Upper lobe of left lung (tissue), 6 donors: ENCODE measurements around the gene ACLY. TPM values are rescaled to one million over a fixed set of nuclear protein-coding genes. Genes with fewer than 3 reads are reported as not detected.
A peak's percentile ranks its signal among the peaks of the same experiment; 100 is the strongest.

ENCODE experiments used
- ATAC-seq, 2 donors: fragments of 200-7000 bp; cut with Tn5 transposase; one replicate each; pipeline ENCODE4 v1.9.1; 2022; ENCODE audit warnings: mild to moderate bottlenecking in 2 of 2, moderate library complexity in 2 of 2; ENCODE audit not compliant: low FRiP score in 2 of 2
- DNase-seq, 2 donors: peaks; one replicate each; pipeline ENCODE4 v3.0.0-alpha.2; 2019 to 2020
- H3K27ac ChIP-seq, 4 donors: fragments of 200-600 bp; sonication (generic); one replicate each; pipeline ENCODE4 v1.5.1; 2016 to 2019
- H3K27me3 ChIP-seq, 4 donors: fragments of 200-600 bp; sonication (generic); one replicate each; pipeline ENCODE4 v1.5.1; 2017 to 2019
- H3K36me3 ChIP-seq, 4 donors: fragments of 200-600 bp; sonication (generic); one replicate each; pipeline ENCODE4 v1.5.1; 2016 to 2019
- H3K4me1 ChIP-seq, 4 donors: fragments of 200-600 bp; sonication (generic); one replicate each; pipeline ENCODE4 v1.5.1; 2018 to 2019
- H3K4me3 ChIP-seq, 4 donors: fragments of 200-600 bp; sonication (generic); one replicate each; pipeline ENCODE4 v1.5.1; 2017 to 2019; ENCODE audit warnings: mild to moderate bottlenecking in 2 of 4, moderate library complexity in 1 of 4
- H3K9me3 ChIP-seq, 4 donors: fragments of 200-600 bp; sonication (generic); one replicate each; pipeline ENCODE4 v1.5.1; 2018 to 2019
- CTCF ChIP-seq, 6 experiments: fragments of 450-650 bp in 4 of 6; fragments of 200-600 bp in 2 of 6; sonication (generic) in 2 of 6; IDR thresholded peaks; one replicate each; pipeline ENCODE4 v1.5.1; 2016 to 2019; ENCODE audit warnings: antibody characterized with exemption in 6 of 6
- EP300 ChIP-seq, 4 donors: sonication (generic); formaldehyde crosslinking; IDR thresholded peaks; one replicate each; pipeline ENCODE4 v1.5.1; 2017; ENCODE audit warnings: antibody characterized with exemption in 4 of 4, control low read depth in 2 of 4
- POLR2A ChIP-seq, 4 donors: fragments of 450-650 bp; IDR thresholded peaks; one replicate each; pipeline ENCODE4 v1.5.1; 2016 to 2017; ENCODE audit warnings: antibody characterized with exemption in 4 of 4, mild to moderate bottlenecking in 2 of 4
- POLR2AphosphoS5 ChIP-seq, 2 donors: sonication (generic); formaldehyde crosslinking; IDR thresholded peaks; one replicate each; pipeline ENCODE4 v1.5.1; 2017; ENCODE audit warnings: antibody characterized with exemption in 2 of 2
- WGBS, 2 donors: methylation state at CpG; one replicate each; pipeline ENCODE4 v1.1.5; 2017 to 2018; 5-methylcytosine and 5-hydroxymethylcytosine counted together
- total RNA-seq, 6 donors: library from RNA; depleted of rRNA in 4 of 6; stranded (reverse); fragments of >200 nt in 4 of 6; gene quantifications; one replicate each; pipeline versions ENCODE4 v1.1.0 to v1.2.1, GENCODE V29; 2016 to 2021
- donor health status: DM: no; HTN: no; CAD: no; lungs with moderate emphysema.
- donor health status: DM: no; HTN: yes; CAD: no; lungs with severe emphysema.

The ACLY gene
- total RNA-seq, 6 donors from 2014 or later: 41.9 to 132 (median 84.6) TPM

GRCh38 chr17:41959030-41959335 lies 40.2 kb upstream of the ACLY start:
- DNase-seq (no peak), ATAC-seq (peak in 1 of 2 donors; percentile 28)
- no peaks in the 10 kb centered on the region for H3K9me3 ChIP-seq
- no peak for TF ChIP-seq EP300 (IDR thresholded peaks at IDR 0.05)
- TF ChIP-seq CTCF (IDR thresholded peaks at IDR 0.05): no peak
- no peak for TF ChIP-seq POLR2AphosphoS5 (IDR thresholded peaks at IDR 0.05)
- no peak for TF ChIP-seq POLR2A (IDR thresholded peaks at IDR 0.05)
- H3K27ac ChIP-seq: no peak overlapping the region
- H3K4me1 ChIP-seq: peaks cover 0 to 5% (median 2%) of the 10 kb centered on the region in 4 donors
- H3K27me3 ChIP-seq: no peaks in the 10 kb centered on the region
- no peak overlapping the region for H3K4me3 ChIP-seq
- WGBS, 2 donors: 50 to 79% methylated on average over 2 of the region's 2 CpGs
- H3K36me3 ChIP-seq: no peaks in the 10 kb centered on the region

GRCh38 chr17:41957869-41958439 lies 39.2 kb upstream of the ACLY start:
- H3K4me1 ChIP-seq: peaks cover 0 to 4% (median 1%) of the 10 kb centered on the region in 4 donors
- H3K9me3 ChIP-seq: no peaks in the 10 kb centered on the region
- H3K27me3 ChIP-seq: no peaks in the 10 kb centered on the region
- no peak for TF ChIP-seq POLR2A (IDR thresholded peaks at IDR 0.05)
- no peak for TF ChIP-seq EP300 (IDR thresholded peaks at IDR 0.05)
- TF ChIP-seq POLR2AphosphoS5 (IDR thresholded peaks at IDR 0.05): no peak
- TF ChIP-seq CTCF (IDR thresholded peaks at IDR 0.05): no peak
- no peak overlapping the region for H3K27ac ChIP-seq
- 78 to 95% methylated on average over 6 of the region's 6 CpGs for whole genome bisulfite sequencing, 2 donors
- H3K36me3 ChIP-seq: no peaks in the 10 kb centered on the region
- DNase-seq: no peak
- ATAC-seq: no peak
- no peak overlapping the region for H3K4me3 ChIP-seq

GRCh38 chr17:41957031-41957868 lies 38.5 kb upstream of the ACLY start:
- H3K4me3 ChIP-seq: no peak overlapping the region
- ATAC-seq (no peak), DNase-seq (no peak)
- WGBS, 2 donors: 72 to 76% methylated on average over 11 of the region's 11 CpGs
- H3K9me3 ChIP-seq: no peaks in the 10 kb centered on the region
- no peaks in the 10 kb centered on the region for H3K27me3 ChIP-seq
- H3K27ac ChIP-seq: no peak overlapping the region
- TF ChIP-seq POLR2A (IDR thresholded peaks at IDR 0.05) (no peak), POLR2AphosphoS5 (IDR thresholded peaks at IDR 0.05) (no peak), CTCF (IDR thresholded peaks at IDR 0.05) (no peak)
- no peaks in the 10 kb centered on the region for H3K4me1 ChIP-seq
- no peaks in the 10 kb centered on the region for H3K36me3 ChIP-seq

GRCh38 chr17:41956522-41956921 lies 37.8 kb upstream of the ACLY start:
- TF ChIP-seq CTCF (IDR thresholded peaks at IDR 0.05) (no peak), POLR2A (IDR thresholded peaks at IDR 0.05) (no peak), POLR2AphosphoS5 (IDR thresholded peaks at IDR 0.05) (no peak), EP300 (IDR thresholded peaks at IDR 0.05) (no peak)
- Histone ChIP-seq H3K27ac (no peak overlapping the region), H3K27me3 (no peaks in the 10 kb centered on the region), H3K36me3 (no peaks in the 10 kb centered on the region), H3K9me3 (no peaks in the 10 kb centered on the region), H3K4me3 (no peak overlapping the region), H3K4me1 (no peaks in the 10 kb centered on the region)
- 89 to 94% methylated on average over 6 of the region's 6 CpGs for WGBS, 2 donors
- DNase-seq (no peak), ATAC-seq (no peak)
